T-helper 1 cell (primary cell): ENCODE results near the gene SLC6A18.

Experiments used
- DNase-seq, 5 donors: peaks; one replicate each; pipeline ENCODE4 v3.0.0-alpha.2; 2012 to 2020

The SLC6A18 gene

GRCh38 chr5:1203968-1204692 lies 21.1 kb upstream of the SLC6A18 start:
- DNase-seq: no peak

GRCh38 chr5:1204693-1205242 lies 20.4 kb upstream of the SLC6A18 start:
- no peak for DNase-seq

- no peak for DNase-seq
These were observed 19.7 kb upstream of the SLC6A18 start for GRCh38 chr5:1205255-1206180.

GRCh38 chr5:1206521-1207412 lies 18.4 kb upstream of the SLC6A18 start:
- no peak for DNase-seq

- no peak for DNase-seq
These were observed 17.6 kb upstream of the SLC6A18 start for GRCh38 chr5:1207555-1207954.

- no peak for DNase-seq
These were observed 16.9 kb upstream of the SLC6A18 start for GRCh38 chr5:1208221-1208742.

GRCh38 chr5:1208743-1209488 lies 16.3 kb upstream of the SLC6A18 start:
- DNase-seq: no peak

GRCh38 chr5:1209489-1209852 lies 15.7 kb upstream of the SLC6A18 start:
- DNase-seq: no peak

- DNase-seq: no peak
These were observed 15.0 kb upstream of the SLC6A18 start for GRCh38 chr5:1209896-1210776.

GRCh38 chr5:1210832-1211251 lies 14.3 kb upstream of the SLC6A18 start:
- DNase-seq: no peak

- DNase-seq: no peak
These were observed 13.5 kb upstream of the SLC6A18 start for GRCh38 chr5:1211701-1212100.

GRCh38 chr5:1212271-1212670 lies 12.9 kb upstream of the SLC6A18 start:
- DNase-seq: no peak

GRCh38 chr5:1212881-1213280 lies 12.3 kb upstream of the SLC6A18 start:
- DNase-seq: no peak

- no peak for DNase-seq
These were observed 11.5 kb upstream of the SLC6A18 start for GRCh38 chr5:1213508-1214162.

GRCh38 chr5:1214163-1214935 lies 10.8 kb upstream of the SLC6A18 start:
- no peak for DNase-seq

- DNase-seq: no peak
These were observed 10.3 kb upstream of the SLC6A18 start for GRCh38 chr5:1214936-1215220.

- no peak for DNase-seq
These were observed 9.7 kb upstream of the SLC6A18 start for GRCh38 chr5:1215320-1216096.

- DNase-seq: no peak
These were observed 8.8 kb upstream of the SLC6A18 start for GRCh38 chr5:1216211-1216917.
